GM12878 (cell line): ENCODE data around the gene SYNGR4. TPM values are rescaled to one million over a fixed set of nuclear protein-coding genes. Genes with fewer than 3 reads are reported as not detected.

ENCODE experiments used
- ATAC-seq: fragments of 200-7000 bp; cut with Tn5 transposase; 3 replicates; pipeline ENCODE4 v1.9.1; 2020; ENCODE audit warnings: mild to moderate bottlenecking, moderate library complexity
- BruUV-seq: library from RNA; stranded (reverse); fragments of 400-500 nt; replicated peaks from 2 replicates; lab custom pipeline; 2021; lab: Mats Ljungman, UMichigan
- CTCF ChIA-PET: fragments of 300-600 bp; sonication (Branson Sonifier 250); formaldehyde crosslinking; extraction: SDS; loops from one replicate; lab custom pipeline; 2021; ENCODE audit warnings: inconsistent platforms; lab: Yijun Ruan, JAX
- POLR2A ChIA-PET: fragments of 350-600 bp; formaldehyde crosslinking; extraction: SDS; loops from one replicate; lab custom pipeline; 2021; ENCODE audit warnings: inconsistent platforms; lab: Charles Lee
- RAD21 ChIA-PET: fragments of 300-600 bp; sonication (Branson Sonifier 250); formaldehyde crosslinking; loops from one replicate; lab custom pipeline; 2023; ENCODE audit warnings: antibody characterized with exemption; ENCODE audit not compliant: unreplicated experiment; lab: Charles Lee
- SMC1A ChIA-PET: fragments of 300-600 bp; sonication (Branson Sonifier 250); formaldehyde crosslinking; loops from one replicate; lab custom pipeline; 2023; ENCODE audit not compliant: unreplicated experiment, uncharacterized antibody; lab: Charles Lee
- DNase-seq: peaks from one replicate; pipeline ENCODE4 v3.0.0-alpha.2; 2011; ENCODE audit warnings: low read depth, low spot score
- FAIRE-seq: peaks from 3 replicates; lab custom pipeline; 2011; peaks lifted over from hg19 to GRCh38; lab: Jason Lieb, UNC
- H2AFZ ChIP-seq: 2 replicates; pipeline ENCODE4 v1.6.0; 2011; ENCODE audit warnings: low read depth, low read length, control low read depth; ENCODE audit not compliant: control insufficient read depth
- H3K27ac ChIP-seq: 2 replicates; pipeline ENCODE4 v1.5.1; 2011; ENCODE audit warnings: control low read depth; ENCODE audit not compliant: control insufficient read depth, insufficient read depth
- H3K27me3 ChIP-seq, 2 experiments: replicated peaks in 1 of 2; 2 replicates each; pipeline versions ENCODE4 v1.6.0 to v1.6.1; 2011; ENCODE audit warnings: low read length in 1 of 2; ENCODE audit not compliant: control insufficient read depth in 2 of 2, insufficient read depth in 2 of 2
- H3K36me3 ChIP-seq, 2 experiments: 2 replicates each; pipeline ENCODE4 v1.5.1; 2011; ENCODE audit warnings: low read length in 1 of 2; ENCODE audit not compliant: control insufficient read depth in 2 of 2, insufficient read depth in 2 of 2
- H3K4me1 ChIP-seq: 2 replicates; pipeline ENCODE4 v1.6.1; 2011; ENCODE audit warnings: mild to moderate bottlenecking, low read length, moderate library complexity, mixed read lengths; ENCODE audit not compliant: control insufficient read depth, insufficient read depth
- H3K4me2 ChIP-seq: 2 replicates; pipeline ENCODE4 v1.6.0; 2011; ENCODE audit warnings: control low read depth; ENCODE audit not compliant: control insufficient read depth, insufficient read depth
- H3K4me3 ChIP-seq: fragments of 200-600 bp; sonication (generic); 2 replicates; pipeline ENCODE4 v1.5.1; 2016
- H3K79me2 ChIP-seq: 2 replicates; pipeline ENCODE4 v1.6.0; 2011; ENCODE audit warnings: low read length; ENCODE audit not compliant: control insufficient read depth, insufficient read depth
- H3K9ac ChIP-seq: 2 replicates; pipeline ENCODE4 v1.8.0; 2011; ENCODE audit warnings: low read length, control low read depth, mixed read lengths; ENCODE audit not compliant: control insufficient read depth, insufficient read depth
- H3K9me3 ChIP-seq: replicated peaks from 3 replicates; pipeline ENCODE4 v1.5.1; 2011; ENCODE audit warnings: mild to moderate bottlenecking, low read length; ENCODE audit not compliant: control insufficient read depth, insufficient read depth
- H4K20me1 ChIP-seq: 2 replicates; pipeline ENCODE4 v1.6.0; 2011; ENCODE audit not compliant: control insufficient read depth, insufficient read depth
- ATF7 ChIP-seq: fragments of 450-650 bp; IDR thresholded peaks from 2 replicates; pipeline ENCODE4 v1.6.1; 2016; ENCODE audit warnings: low read depth, mild to moderate bottlenecking
- BCLAF1 ChIP-seq: fragments of 450-650 bp; IDR thresholded peaks from 2 replicates; pipeline ENCODE4 v1.6.1; 2017; ENCODE audit warnings: antibody characterized with exemption, mild to moderate bottlenecking, moderate library complexity
- CHD4 ChIP-seq: fragments of 200-600 bp; sonication (generic); IDR thresholded peaks from 2 replicates; pipeline ENCODE4 v1.6.1; 2016; ENCODE audit warnings: mild to moderate bottlenecking
- CREB1 ChIP-seq: IDR thresholded peaks from 2 replicates; pipeline ENCODE4 v1.6.1; 2012; ENCODE audit warnings: low read depth, mild to moderate bottlenecking, inconsistent platforms
- HCFC1 ChIP-seq: fragments of 150-350 bp; IDR thresholded peaks from 2 replicates; pipeline ENCODE4 v1.6.1; 2014; ENCODE audit warnings: low read length
- HSF1 ChIP-seq: fragments of 150-350 bp; IDR thresholded peaks from 2 replicates; pipeline ENCODE4 v1.6.1; 2014; ENCODE audit warnings: mild to moderate bottlenecking, low read depth, low read length
- KDM1A ChIP-seq: fragments of 200-600 bp; sonication (generic); IDR thresholded peaks from 2 replicates; pipeline ENCODE4 v1.6.1; 2016; ENCODE audit warnings: borderline replicate concordance
- KLF5 ChIP-seq: fragments of 450-650 bp; IDR thresholded peaks from 2 replicates; pipeline ENCODE4 v1.6.1; 2014; ENCODE audit warnings: mild to moderate bottlenecking; ENCODE audit not compliant: partially characterized antibody
- MTA2 ChIP-seq: fragments of 450-650 bp; IDR thresholded peaks from 2 replicates; pipeline ENCODE4 v1.6.1; 2016; ENCODE audit warnings: low read depth, mild to moderate bottlenecking, moderate library complexity
- NFYA ChIP-seq: IDR thresholded peaks from 2 replicates; pipeline ENCODE4 v1.6.1; 2011; ENCODE audit warnings: low read depth, mild to moderate bottlenecking, low read length, improper control_type of control experiment, borderline replicate concordance
- NKRF ChIP-seq: fragments of 450-650 bp; conservative IDR thresholded peaks from 2 replicates; pipeline ENCODE4 v1.6.1; 2017; ENCODE audit warnings: mild to moderate bottlenecking, moderate library complexity
- POLR2AphosphoS2 ChIP-seq: IDR thresholded peaks from 2 replicates; pipeline ENCODE4 v1.6.1; 2011; ENCODE audit warnings: low read depth, mild to moderate bottlenecking, low read length, improper control_type of control experiment, moderate library complexity
- POLR2AphosphoS5 ChIP-seq: IDR thresholded peaks from 2 replicates; pipeline ENCODE4 v1.6.1; 2011; ENCODE audit warnings: mild to moderate bottlenecking, low read length, inconsistent platforms
- SPI1 ChIP-seq: IDR thresholded peaks from 2 replicates; pipeline ENCODE4 v1.6.1; 2011; ENCODE audit warnings: low read depth, mild to moderate bottlenecking, low read length, moderate library complexity, borderline replicate concordance; ENCODE audit not compliant: insufficient read depth
- SUPT20H ChIP-seq: IDR thresholded peaks from 2 replicates; pipeline ENCODE4 v1.6.1; 2011; ENCODE audit warnings: low read depth, mild to moderate bottlenecking, low read length, moderate library complexity, borderline replicate concordance; ENCODE audit not compliant: control insufficient read depth
- TCF12 ChIP-seq: IDR thresholded peaks from 2 replicates; pipeline ENCODE4 v1.6.1; 2011; ENCODE audit warnings: low read depth, mild to moderate bottlenecking, low read length
- YY1 ChIP-seq: IDR thresholded peaks from 2 replicates; pipeline ENCODE4 v1.6.1; 2011; ENCODE audit warnings: low read depth, mild to moderate bottlenecking, low read length
- ZNF622 ChIP-seq: fragments of 450-650 bp; IDR thresholded peaks from 2 replicates; pipeline ENCODE4 v1.6.1; 2017; ENCODE audit warnings: mild to moderate bottlenecking, inconsistent platforms
- WGBS: methylation state at CpG from one replicate; pipeline ENCODE4 v1.1.6; 2016; ENCODE audit warnings: low lambda C conversion rate; ENCODE audit not compliant: insufficient replicate concordance, insufficient coverage; ENCODE audit errors: missing lambda C conversion rate; 5-methylcytosine and 5-hydroxymethylcytosine counted together
- in situ Hi-C: fragments of 300-500 bp; cut with MboI; formaldehyde crosslinking; loops from 9 replicates; pipeline ENCODE4 v1.14.3; 2018; ENCODE audit warnings: mixed read lengths
- intact Hi-C: fragments of 100-400 bp; cut with micrococcal nuclease; formaldehyde crosslinking; loops from one replicate; pipeline ENCODE4 v1.14.2; 2022; ENCODE audit not compliant: unreplicated experiment
- polyA plus RNA-seq, 11 experiments: library from polyadenylated mRNA; depleted of rRNA in 4 of 11; unstranded in 6 of 11; stranded (reverse) in 5 of 11; fragments of >200 nt; fragmentation: Nextera tagmentation in 4 of 11; fragmentation: Illumina TruSeq in 1 of 11; extraction: Ambion mirVana in 4 of 11; extraction: Trizol in 1 of 11; gene quantifications; 1 replicate in 1 of 11; 2 replicates in 10 of 11; pipeline versions ENCODE4 v1.2.1 to v1.2.3, GENCODE V29; 2011 to 2016; ENCODE audit warnings: inconsistent platforms in 2 of 11, missing spikeins in 2 of 11, low read depth in 1 of 11
- total RNA-seq, 4 experiments: library from RNA; depleted of rRNA in 3 of 4; stranded (reverse); fragments of >200 nt in 3 of 4; fragmentation: Illumina TruSeq in 1 of 4; extraction: Trizol in 1 of 4; gene quantifications; 2 replicates each; pipeline versions ENCODE4 v1.2.1 to v1.2.3, GENCODE V29; 2013 to 2021

The SYNGR4 gene
- total and polyA plus RNA-seq, 10 of the 15 experiments (the other 5 are each of a cell fraction or from before 2014, with no cell fraction given) = 0.08 to 0.72 (median 0.17) TPM; not detected in 6

- Histone ChIP-seq H3K9ac (no peak overlapping the region; the same call in 1 of the 2 replicates), H3K27me3 (no peaks in the 10 kb centered on the region), H3K4me1 (peaks cover 34% of the 10 kb centered on the region), H3K4me2 (peak overlapping the region; percentile 51), H3K36me3 (peaks cover 0 to 7% of the 10 kb centered on the region in 2 experiments; a peak in 2 of 4 replicates), H2AFZ (peak overlapping the region; percentile 52; the same call in 1 of the 2 replicates), H3K27ac (peak overlapping the region; percentile 86), H3K4me3 (peak overlapping the region; percentile 49; the same call in 1 of the 2 replicates), H3K9me3 (peaks cover 3% of the 10 kb centered on the region; the same call in 1 of the 3 replicates), H4K20me1 (no peaks in the 10 kb centered on the region), H3K79me2 (peaks cover 23% of the 10 kb centered on the region)
- 2% methylated on average over 15 of the region's 15 CpGs for WGBS
- ChIA-PET RAD21 (interaction anchor here (1.5 to 2.7 kb wide), 2 partner anchors 8 to 62 kb away, joined by 3 to 11 read pairs; partner anchors contain the start of gene KDELR1), CTCF (interaction anchor here (0.9 to 1.4 kb wide), 4 partner anchors 8 to 34 kb away, joined by 3 to 4 read pairs (median 3); partner anchors contain the start of gene TMEM143), SMC1A (interaction anchor here (0.7 kb wide), 1 partner anchor 8 kb away, joined by 3 read pairs; a partner anchor contains a TSS), POLR2A (interaction anchor here (0.6 to 7.5 kb wide), 5 partner anchors 7 to 1485 kb away, joined by 3 to 194 read pairs (median 4); partner anchors contain the start of genes EMP3, SYNGR4 and TMEM143)
- no TSS peak for BruUV-seq
- no peak for FAIRE-seq
- ATAC-seq = peak; percentile 16
- intact Hi-C loops (no loop called here), in situ Hi-C loops (no loop called here)
- peak; percentile 42 for DNase-seq
- TF ChIP-seq KLF5 (no peak), POLR2AphosphoS2 (no peak), CHD4 (no peak), YY1 (peak; percentile 83), ZNF622 (no peak), ATF7 (no peak), SUPT20H (no peak), KDM1A (no peak), BCLAF1 (no peak), NKRF (no peak), HSF1 (no peak), TCF12 (no peak), POLR2AphosphoS5 (0 out of 2 replicates have a peak, but pooled peaks have one; percentile 15), CREB1 (no peak), SPI1 (no peak), HCFC1 (peak; percentile 85), NFYA (no peak), MTA2 (no peak)
Observed at GRCh38 chr19:48329167-48329891, 34.8 kb upstream of the SYNGR4 start.
